ENCODE measurements around the gene PLPPR3. TPM values are rescaled to one million over a fixed set of nuclear protein-coding genes. Genes with fewer than 3 reads are reported as not detected.

The PLPPR3 gene
- total RNA-seq, 4 donors from 2014 or later: not detected

- Histone ChIP-seq H3K9me3 (peaks cover 0 to 9% (median 0%) of the 10 kb centered on the region in 4 donors), H3K4me1 (peaks cover 0 to 2% (median 0%) of the 10 kb centered on the region in 4 donors), H3K27ac (no peak overlapping the region), H3K36me3 (peaks cover 0 to 52% (median 0%) of the 10 kb centered on the region in 3 donors), H3K4me3 (no peak overlapping the region), H3K27me3 (no peaks in the 10 kb centered on the region)
- TF ChIP-seq CTCF (IDR thresholded peaks at IDR 0.05) (no peak), POLR2A (IDR thresholded peaks at IDR 0.05) (no peak)
- DNase-seq: no peak
Observed at GRCh38 chr19:763181-763580, 58.6 kb downstream of the PLPPR3 start.

Small RNA genes lying within 50 kb of the gene (small RNA-seq; reads per million reads assigned to genes)
- gene MIR3187: 0 reads per million in 2 donors

Other genes starting within 250 kb of the PLPPR3 start
- 100 to 1,000 TPM; 149 to 501 (median 469) TPM for gene BSG, start 249.4 kb downstream of the PLPPR3 start, total RNA-seq
- gene HCN2, start 232.1 kb downstream of the PLPPR3 start, total RNA-seq: not detected
- gene POLRMT, start 188.4 kb downstream of the PLPPR3 start, total RNA-seq: 100 to 1,000 TPM in 1 of 4 donors, 10 to 100 TPM in 3; 33.8 to 119 (median 70.5) TPM
- gene FGF22, start 182.1 kb downstream of the PLPPR3 start, total RNA-seq: not detected
- gene RNF126, start 158.7 kb downstream of the PLPPR3 start, total RNA-seq: 100 to 1,000 TPM in 3 of 4 donors, 10 to 100 TPM in 1; 83.3 to 119 (median 115) TPM
- gene FSTL3, start 145.6 kb downstream of the PLPPR3 start, total RNA-seq: 10 to 100 TPM; 13.8 to 94.9 (median 34.9) TPM
- gene PRSS57, start 126.5 kb downstream of the PLPPR3 start, total RNA-seq: not detected
- 10 to 100 TPM in 3 of 4 donors, 1 to 10 TPM in 1; 7.5 to 33.8 (median 21.6) TPM for gene PALM, start 113.0 kb downstream of the PLPPR3 start, total RNA-seq
- 100 to 1,000 TPM; 116 to 828 (median 637) TPM for gene MISP, start 70.8 kb downstream of the PLPPR3 start, total RNA-seq
- gene PTBP1, start 24.5 kb downstream of the PLPPR3 start, total RNA-seq: 100 to 1,000 TPM; 173 to 436 (median 229) TPM
- gene AZU1, start 5.9 kb upstream of the PLPPR3 start, total RNA-seq: not detected
- gene PRTN3, start 19.0 kb upstream of the PLPPR3 start, total RNA-seq: not detected
- gene ELANE, start 30.3 kb upstream of the PLPPR3 start, total RNA-seq: not detected
- 100 to 1,000 TPM; 140 to 403 (median 303) TPM for gene CFD, start 37.7 kb upstream of the PLPPR3 start, total RNA-seq
- 10 to 100 TPM; 60.2 to 83.6 (median 65.3) TPM for gene MED16, start 71.2 kb upstream of the PLPPR3 start, total RNA-seq
- not detected for gene RNU6-9, start 71.5 kb upstream of the PLPPR3 start, total RNA-seq
- 10 to 100 TPM; 20.8 to 43.5 (median 34.8) TPM for gene R3HDM4, start 91.3 kb upstream of the PLPPR3 start, total RNA-seq
- gene KISS1R, start 95.4 kb upstream of the PLPPR3 start, total RNA-seq: not detected
- 10 to 100 TPM in 1 of 4 donors, 1 to 10 TPM in 3; 2.8 to 11.0 (median 4.9) TPM for gene ARID3A, start 104.1 kb upstream of the PLPPR3 start, total RNA-seq
- 10 to 100 TPM; 26.4 to 58.8 (median 40.5) TPM for gene WDR18, start 162.4 kb upstream of the PLPPR3 start, total RNA-seq
- gene GRIN3B, start 178.5 kb upstream of the PLPPR3 start, total RNA-seq: not detected
- gene TMEM259, start 199.2 kb upstream of the PLPPR3 start, total RNA-seq: 100 to 1,000 TPM; 287 to 409 (median 366) TPM
- gene RNU6-2, start 199.6 kb upstream of the PLPPR3 start, total RNA-seq: not detected
- gene CNN2, start 204.7 kb upstream of the PLPPR3 start, total RNA-seq: 10 to 100 TPM; 20.6 to 47.0 (median 22.6) TPM
- 100 to 1,000 TPM in 1 of 4 donors, 10 to 100 TPM in 3; 30.1 to 162 (median 72.1) TPM for gene ABCA7, start 218.2 kb upstream of the PLPPR3 start, total RNA-seq
- gene ARHGAP45, start 245.2 kb upstream of the PLPPR3 start, total RNA-seq: 100 to 1,000 TPM in 2 of 4 donors, 10 to 100 TPM in 2; 82.6 to 187 (median 118) TPM

Measured in Peyer's patch (tissue), 4 donors.